CD8-positive, alpha-beta memory T cell (primary cell): ENCODE results near the gene EPHX1. TPM values are rescaled to one million over a fixed set of nuclear protein-coding genes. Genes with fewer than 3 reads are reported as not detected.

Experiments used
- CTCF ChIA-PET: fragments of 350-600 bp; sonication (Branson Sonifier 250); formaldehyde crosslinking; loops from one replicate; lab custom pipeline; 2021; ENCODE audit warnings: antibody characterized with exemption; lab: Charles Lee
- POLR2A ChIA-PET: fragments of 350-600 bp; sonication (Branson Sonifier 250); formaldehyde crosslinking; loops from one replicate; lab custom pipeline; 2021; ENCODE audit warnings: antibody characterized with exemption; lab: Charles Lee
- DNase-seq, 5 donors: peaks; one replicate each; pipeline versions ENCODE4 v3.0.0 to v3.0.0-alpha.2; 2020 to 2022; ENCODE audit warnings: mixed read lengths in 1 of 5
- H3K27ac ChIP-seq: one replicate; pipeline ENCODE4 v1.7.0; 2013; ENCODE audit warnings: low read depth, mild to moderate bottlenecking, low read length, moderate library complexity
- H3K27me3 ChIP-seq: 2 replicates; pipeline ENCODE4 v1.7.0; 2013; ENCODE audit warnings: low read length, mild to moderate bottlenecking; ENCODE audit not compliant: insufficient read depth, poor library complexity, severe bottlenecking
- H3K36me3 ChIP-seq: 2 replicates; pipeline ENCODE4 v1.7.0; 2013; ENCODE audit warnings: mild to moderate bottlenecking, low read length, moderate library complexity; ENCODE audit not compliant: insufficient read depth
- H3K4me1 ChIP-seq: 2 replicates; pipeline ENCODE4 v1.7.0; 2013; ENCODE audit warnings: mild to moderate bottlenecking, low read length, moderate library complexity; ENCODE audit not compliant: insufficient read depth
- H3K4me3 ChIP-seq: 2 replicates; pipeline ENCODE4 v1.7.0; 2013; ENCODE audit warnings: mild to moderate bottlenecking, low read length
- H3K9me3 ChIP-seq: 2 replicates; pipeline ENCODE4 v1.7.0; 2013; ENCODE audit warnings: mild to moderate bottlenecking, low read length
- H3K27ac Mint-ChIP-seq, 8 donors: one replicate each; pipeline ENCODE4 v1.8.0; 2020 to 2021; ENCODE audit warnings: mixed read lengths in 8 of 8, mild to moderate bottlenecking in 6 of 8, inconsistent platforms in 3 of 8, moderate library complexity in 3 of 8
- H3K27me3 Mint-ChIP-seq, 2 donors: one replicate each; pipeline ENCODE4 v1.8.0; 2020 to 2021; ENCODE audit warnings: mixed read lengths in 2 of 2, mild to moderate bottlenecking in 1 of 2, moderate library complexity in 1 of 2
- H3K36me3 Mint-ChIP-seq, 3 donors: one replicate each; pipeline ENCODE4 v1.8.0; 2020 to 2021; ENCODE audit warnings: mixed read lengths in 3 of 3, inconsistent platforms in 1 of 3, mild to moderate bottlenecking in 1 of 3
- H3K4me1 Mint-ChIP-seq, 3 donors: one replicate each; pipeline ENCODE4 v1.8.0; 2020 to 2021; ENCODE audit warnings: mixed read lengths in 3 of 3, inconsistent platforms in 1 of 3, mild to moderate bottlenecking in 1 of 3
- H3K4me3 Mint-ChIP-seq, 7 donors: one replicate each; pipeline ENCODE4 v1.8.0; 2020 to 2021; ENCODE audit warnings: mixed read lengths in 7 of 7, mild to moderate bottlenecking in 6 of 7, moderate library complexity in 4 of 7, inconsistent platforms in 2 of 7
- H3K9me3 Mint-ChIP-seq, 5 donors: one replicate each; pipeline ENCODE4 v1.8.0; 2020 to 2022; ENCODE audit warnings: mixed read lengths in 5 of 5, mild to moderate bottlenecking in 3 of 5, moderate library complexity in 2 of 5, inconsistent platforms in 1 of 5
- polyA plus RNA-seq: library from polyadenylated mRNA; unstranded; fragments of 300-500 nt; fragmentation: Illumina TruSeq; gene quantifications from one replicate; pipeline ENCODE4 v1.2.3, GENCODE V29; 2021
- total RNA-seq, 2 experiments: library from RNA; stranded (reverse); gene quantifications; one replicate each; pipeline ENCODE4 v1.2.3, GENCODE V29; 2021

EPHX1 gene
- total and polyA plus RNA-seq, 3 experiments from 2014 or later, result 1.8 to 3.0 (median 2.2) TPM

- peaks cover 77% of the 10 kb centered on the region for H3K36me3 ChIP-seq
- Mint-ChIP-seq H3K36me3 (peaks cover 11 to 91% (median 29%) of the 10 kb centered on the region in 3 donors), H3K27me3 (no peaks in the 10 kb centered on the region), H3K9me3 (no peaks in the 10 kb centered on the region), H3K4me1 (peaks cover 43 to 55% (median 54%) of the 10 kb centered on the region in 3 donors), H3K4me3 (peak overlapping the region in 6 of 7 donors; percentile 32 to 76 (median 48)), H3K27ac (peak overlapping the region; percentile 50 to 96 (median 91))
- no peaks in the 10 kb centered on the region for H3K27me3 ChIP-seq
- H3K4me3 ChIP-seq, result no peak overlapping the region
- POLR2A ChIA-PET, result interaction anchor here (0.7 to 0.9 kb wide), 3 partner anchors 21 to 382 kb away, joined by 3 to 8 read pairs (median 3); partner anchors contain the start of gene TMEM63A
- CTCF ChIA-PET, result interaction anchor here (1.1 to 1.4 kb wide), 3 partner anchors 26 to 381 kb away, joined by 3 to 4 read pairs (median 3); partner anchors contain the start of gene TMEM63A
- no peaks in the 10 kb centered on the region for H3K9me3 ChIP-seq
- DNase-seq, result peak in 2 of 5 donors; percentile 26 to 27
- H3K4me1 ChIP-seq, result peaks cover 21% of the 10 kb centered on the region
- no peak overlapping the region for H3K27ac ChIP-seq
These were observed 45.8 kb downstream of the EPHX1 start for GRCh38 chr1:225855503-225856300.

GRCh38 chr1:225857256-225857655, 47.3 kb downstream of the EPHX1 start:
- Histone ChIP-seq H3K36me3 (peaks cover 87% of the 10 kb centered on the region), H3K27ac (no peak overlapping the region), H3K9me3 (no peaks in the 10 kb centered on the region), H3K4me1 (peaks cover 9% of the 10 kb centered on the region), H3K4me3 (no peak overlapping the region), H3K27me3 (no peaks in the 10 kb centered on the region)
- no peaks in the 10 kb centered on the region for H3K9me3 Mint-ChIP-seq
- peaks cover 6 to 95% (median 25%) of the 10 kb centered on the region in 3 donors for H3K36me3 Mint-ChIP-seq
- no peak for DNase-seq
- no peak overlapping the region for H3K4me3 Mint-ChIP-seq
- peaks cover 35 to 45% (median 41%) of the 10 kb centered on the region in 3 donors for H3K4me1 Mint-ChIP-seq
- POLR2A ChIA-PET, result interaction anchor here (1.2 to 1.7 kb wide), 2 partner anchors 9 to 25 kb away, joined by 3 to 7 read pairs; partner anchors contain the start of gene TMEM63A
- no peaks in the 10 kb centered on the region for H3K27me3 Mint-ChIP-seq
- CTCF ChIA-PET, result interaction anchor here (0.8 to 4.0 kb wide), 3 partner anchors 19 to 32 kb away, joined by 3 to 10 read pairs (median 3); partner anchors contain the start of gene LEFTY1
- peak overlapping the region in 3 of 8 donors; percentile 33 to 93 (median 89) for H3K27ac Mint-ChIP-seq

GRCh38 chr1:225859151-225859550, 49.2 kb downstream of the EPHX1 start:
- H3K36me3 ChIP-seq, result peaks cover 81% of the 10 kb centered on the region
- no peaks in the 10 kb centered on the region for H3K4me1 ChIP-seq
- Mint-ChIP-seq H3K27me3 (no peaks in the 10 kb centered on the region), H3K4me3 (no peak overlapping the region), H3K27ac (peak overlapping the region in 2 of 8 donors; percentile 72 to 91), H3K36me3 (peaks cover 6 to 93% (median 26%) of the 10 kb centered on the region in 3 donors), H3K9me3 (no peaks in the 10 kb centered on the region), H3K4me1 (peaks cover 24 to 29% (median 25%) of the 10 kb centered on the region in 3 donors)
- no peak overlapping the region for H3K4me3 ChIP-seq
- ChIA-PET CTCF (interaction anchor here (1.1 to 4.0 kb wide), 3 partner anchors 18 to 52 kb away, joined by 3 to 15 read pairs (median 10); no protein-coding TSS in a partner anchor), POLR2A (interaction anchor here (0.6 to 1.7 kb wide), 3 partner anchors 9 to 24 kb away, joined by 5 to 7 read pairs (median 7); partner anchors contain the start of gene TMEM63A)
- no peak for DNase-seq
- H3K27me3 ChIP-seq, result no peaks in the 10 kb centered on the region
- H3K9me3 ChIP-seq, result no peaks in the 10 kb centered on the region
- no peak overlapping the region for H3K27ac ChIP-seq

- Mint-ChIP-seq H3K4me3 (no peak overlapping the region), H3K36me3 (peaks cover 0 to 91% (median 21%) of the 10 kb centered on the region in 3 donors), H3K27me3 (no peaks in the 10 kb centered on the region), H3K4me1 (peaks cover 18 to 26% (median 19%) of the 10 kb centered on the region in 3 donors), H3K9me3 (no peaks in the 10 kb centered on the region), H3K27ac (peak overlapping the region in 2 of 8 donors; percentile 75 to 78)
- ChIA-PET POLR2A (no interaction called here), CTCF (interaction anchor here (1.1 to 4.0 kb wide), 3 partner anchors 9 to 51 kb away, joined by 3 to 15 read pairs (median 10); no protein-coding TSS in a partner anchor)
- H3K9me3 ChIP-seq, result no peaks in the 10 kb centered on the region
- H3K4me3 ChIP-seq, result no peak overlapping the region
- no peak for DNase-seq
- peaks cover under 1% of the 10 kb centered on the region for H3K4me1 ChIP-seq
- no peaks in the 10 kb centered on the region for H3K27me3 ChIP-seq
- no peak overlapping the region for H3K27ac ChIP-seq
- H3K36me3 ChIP-seq, result peaks cover 74% of the 10 kb centered on the region
These were observed 50.2 kb downstream of the EPHX1 start for GRCh38 chr1:225860107-225860506.

- no peaks in the 10 kb centered on the region for H3K27me3 Mint-ChIP-seq
- no peaks in the 10 kb centered on the region for H3K9me3 Mint-ChIP-seq
- H3K27ac Mint-ChIP-seq, result peak overlapping the region in 5 of 8 donors; percentile 30 to 42 (median 39)
- H3K4me1 Mint-ChIP-seq, result peaks cover 17 to 24% (median 17%) of the 10 kb centered on the region in 3 donors
- Histone ChIP-seq H3K4me3 (no peak overlapping the region), H3K27ac (no peak overlapping the region), H3K27me3 (no peaks in the 10 kb centered on the region), H3K9me3 (no peaks in the 10 kb centered on the region), H3K4me1 (peaks cover 9% of the 10 kb centered on the region), H3K36me3 (peaks cover 75% of the 10 kb centered on the region)
- no peak for DNase-seq
- peaks cover 4 to 91% (median 15%) of the 10 kb centered on the region in 3 donors for H3K36me3 Mint-ChIP-seq
- ChIA-PET CTCF (interaction anchor here (1.1 to 4.0 kb wide), 3 partner anchors 8 to 50 kb away, joined by 3 to 15 read pairs (median 10); no protein-coding TSS in a partner anchor), POLR2A (no interaction called here)
- no peak overlapping the region for H3K4me3 Mint-ChIP-seq
These were observed 51.0 kb downstream of the EPHX1 start for GRCh38 chr1:225860876-225861441.

- POLR2A ChIA-PET, result no interaction called here
- H3K27ac ChIP-seq, result no peak overlapping the region
- no peak overlapping the region for H3K4me3 Mint-ChIP-seq
- no peaks in the 10 kb centered on the region for H3K27me3 Mint-ChIP-seq
- peaks cover 24 to 32% (median 27%) of the 10 kb centered on the region in 3 donors for H3K4me1 Mint-ChIP-seq
- H3K9me3 ChIP-seq, result no peaks in the 10 kb centered on the region
- H3K27me3 ChIP-seq, result no peaks in the 10 kb centered on the region
- no peak for DNase-seq
- H3K4me3 ChIP-seq, result no peak overlapping the region
- peaks cover 77% of the 10 kb centered on the region for H3K36me3 ChIP-seq
- CTCF ChIA-PET, result interaction anchor here (2.9 kb wide), 1 partner anchor 49 kb away, joined by 15 read pairs; no protein-coding TSS in a partner anchor
- H3K27ac Mint-ChIP-seq, result peak overlapping the region in 3 of 8 donors; percentile 31 to 74 (median 32)
- no peaks in the 10 kb centered on the region for H3K9me3 Mint-ChIP-seq
- H3K36me3 Mint-ChIP-seq, result peaks cover 10 to 91% (median 15%) of the 10 kb centered on the region in 3 donors
- peaks cover 20% of the 10 kb centered on the region for H3K4me1 ChIP-seq
These were observed 52.1 kb downstream of the EPHX1 start for GRCh38 chr1:225861834-225862580.

- peaks cover 25% of the 10 kb centered on the region for H3K4me1 ChIP-seq
- Mint-ChIP-seq H3K4me3 (no peak overlapping the region), H3K27me3 (no peaks in the 10 kb centered on the region), H3K36me3 (peaks cover 10 to 92% (median 16%) of the 10 kb centered on the region in 3 donors), H3K9me3 (no peaks in the 10 kb centered on the region), H3K4me1 (peaks cover 29 to 37% (median 32%) of the 10 kb centered on the region in 3 donors), H3K27ac (peak overlapping the region in 3 of 8 donors; percentile 32 to 74 (median 33))
- H3K9me3 ChIP-seq, result no peaks in the 10 kb centered on the region
- peaks cover 77% of the 10 kb centered on the region for H3K36me3 ChIP-seq
- POLR2A ChIA-PET, result no interaction called here
- no peak for DNase-seq
- no peaks in the 10 kb centered on the region for H3K27me3 ChIP-seq
- no peak overlapping the region for H3K4me3 ChIP-seq
- CTCF ChIA-PET, result no interaction called here
- no peak overlapping the region for H3K27ac ChIP-seq
These were observed 52.6 kb downstream of the EPHX1 start for GRCh38 chr1:225862581-225862950.
